Activated naive CD8-positive, alpha-beta T cell treated with anti-CD3 and anti-CD28 coated beads, Interleukin-2, amount 50 U/mL, for 16 hours (primary cell): Measurements from ENCODE around the gene GLDN.
"Not testable (repeated sequence)": the region's sequence is repeated elsewhere in the genome, so short reads cannot be mapped to it uniquely, and the experiment has no call there.

Source experiments
- DNase-seq: peaks from one replicate; pipeline ENCODE4 v3.0.0-alpha.2; 2020; ENCODE audit warnings: low read depth, low spot score

The GLDN gene

DNA sequence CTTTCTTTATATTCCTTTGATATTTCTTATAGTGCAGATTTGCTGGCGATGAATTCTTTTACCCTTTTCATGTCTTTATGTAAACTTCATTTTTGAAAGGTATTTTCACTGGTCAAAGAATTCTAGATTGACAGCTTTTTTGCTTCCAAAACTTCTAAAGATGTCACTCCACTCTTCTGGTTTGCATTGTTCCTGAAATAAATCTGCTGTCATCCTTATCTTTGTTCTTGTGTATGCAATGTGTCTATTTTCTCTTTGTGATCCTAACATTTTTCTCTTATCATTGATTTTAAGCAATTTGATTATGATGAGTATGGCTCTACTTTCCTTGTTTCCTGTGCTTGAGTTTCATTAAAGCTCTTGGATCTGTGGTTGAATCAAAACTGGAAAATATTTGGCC lies 103.4 kb downstream of the GLDN start:
- no peak for DNase-seq

- DNase-seq = not testable (repeated sequence)
These were observed 104.7 kb downstream of the GLDN start for GRCh38 chr15:51446029-51446744.

GRCh38 chr15:51447855-51448621 lies 106.6 kb downstream of the GLDN start:
- no peak for DNase-seq

DNA sequence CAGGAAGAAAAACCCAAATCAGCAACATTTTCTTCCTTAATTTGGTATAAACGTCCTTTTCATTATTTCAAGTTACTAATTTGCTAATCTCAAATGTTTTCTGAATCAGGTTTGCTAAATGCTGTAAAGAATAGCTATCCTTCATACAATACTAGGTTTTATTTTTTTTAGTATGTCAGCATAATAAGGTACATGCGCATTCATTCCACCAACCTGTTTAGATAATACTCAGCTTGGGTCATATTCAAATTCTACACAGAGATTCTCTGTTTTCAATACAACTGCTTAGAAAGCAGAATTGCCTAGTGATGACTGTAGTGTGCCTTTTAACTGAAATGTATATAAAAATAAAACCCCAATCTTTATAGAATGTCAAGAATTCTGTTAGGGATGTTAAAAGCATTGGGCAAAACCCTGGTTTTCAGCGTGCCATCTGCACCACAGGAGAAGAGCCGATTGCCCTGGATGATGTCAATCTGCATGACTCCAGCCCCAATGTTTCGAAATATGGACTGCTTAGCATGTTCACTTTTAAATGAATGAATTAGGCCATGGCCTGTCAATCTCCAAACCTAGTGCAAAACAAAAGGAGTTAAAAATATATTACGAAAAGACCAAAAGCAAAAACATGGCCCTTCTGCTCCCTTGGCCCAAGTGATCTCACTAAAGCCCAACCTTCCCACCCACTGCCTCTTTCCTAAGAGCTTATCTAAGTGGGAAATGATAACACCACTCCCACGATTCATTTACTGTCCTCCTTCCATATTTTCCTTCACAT lies 107.4 kb downstream of the GLDN start:
- DNase-seq = no peak

GRCh38 chr15:51450001-51450400 lies 108.5 kb downstream of the GLDN start:
- DNase-seq = no peak
